Measurements from ENCODE around the gene SYT9. TPM values are rescaled to one million over a fixed set of nuclear protein-coding genes. Genes with fewer than 3 reads are reported as not detected.

Gene SYT9
- total and polyA plus RNA-seq, 2 donors (not counting 1 experiment from before 2014, with no cell fraction given) = not detected

DNA sequence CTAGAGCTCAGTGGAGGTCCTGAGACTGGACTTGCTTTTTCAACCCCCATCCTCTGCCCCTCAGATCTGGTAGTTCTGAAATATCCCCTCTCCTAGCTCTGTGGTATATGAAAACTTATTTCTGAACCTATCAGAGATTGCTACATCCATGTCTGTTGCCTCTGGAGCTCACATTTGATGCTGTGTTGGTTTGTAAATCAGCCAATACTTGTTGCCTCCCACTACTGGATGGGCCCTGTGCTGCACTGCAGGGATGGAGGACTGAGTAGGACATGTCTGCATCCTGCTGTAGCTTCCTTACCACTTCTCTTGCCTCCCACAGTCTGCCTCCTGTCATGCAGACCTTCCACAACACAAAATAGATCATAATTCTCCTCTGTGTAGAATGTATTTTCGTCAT, 238.8 kb downstream of the SYT9 start:
- POLR2A ChIA-PET = no interaction called here
- no peaks in the 10 kb centered on the region for H4K20me1 ChIP-seq (ENCODE audit: control insufficient read depth, insufficient read depth, low read length, poor library complexity, severe bottlenecking)
- Mint-ChIP-seq H3K9me3 (ENCODE audit: insufficient read depth) (no peaks in the 10 kb centered on the region), H3K4me1 (peaks cover 33% of the 10 kb centered on the region), H3K4me3 (no peak overlapping the region), H3K27me3 (no peaks in the 10 kb centered on the region), H3K27ac (no peak overlapping the region)
- WGBS (ENCODE audit: insufficient coverage) = no CpG with 5 or more reads among the region's 1 CpG
- no peak overlapping the region for H3K4me2 ChIP-seq (replicated peaks; ENCODE audit: low read depth, low read length, poor library complexity, severe bottlenecking)
- peaks cover 30 to 34% of the 10 kb centered on the region in 2 donors for H3K4me1 ChIP-seq (ENCODE audit: control insufficient read depth in 2 of 2, insufficient read depth in 2 of 2, low read length in 2 of 2)
- no peak overlapping the region for H3K4me3 ChIP-seq (ENCODE audit: control extremely low read depth in 1 of 5, extremely low read depth in 1 of 5, insufficient read depth in 1 of 5, low read depth in 2 of 5, low read length in 4 of 5)
- intact Hi-C loops (cut with micrococcal nuclease) = no loop called here
- no peaks in the 10 kb centered on the region for H3K36me3 ChIP-seq (replicated peaks in 1 of 2; ENCODE audit: control extremely low read depth in 1 of 2, control insufficient read depth in 1 of 2, extremely low read depth in 1 of 2, insufficient read depth in 2 of 2, low read length in 1 of 2)
- no peak for TF ChIP-seq EZH2 (IDR thresholded peaks at IDR 0.05; ENCODE audit: borderline replicate concordance, insufficient read depth, low read depth, low read length, poor library complexity, severe bottlenecking)
- TF ChIP-seq, protein P1, sequence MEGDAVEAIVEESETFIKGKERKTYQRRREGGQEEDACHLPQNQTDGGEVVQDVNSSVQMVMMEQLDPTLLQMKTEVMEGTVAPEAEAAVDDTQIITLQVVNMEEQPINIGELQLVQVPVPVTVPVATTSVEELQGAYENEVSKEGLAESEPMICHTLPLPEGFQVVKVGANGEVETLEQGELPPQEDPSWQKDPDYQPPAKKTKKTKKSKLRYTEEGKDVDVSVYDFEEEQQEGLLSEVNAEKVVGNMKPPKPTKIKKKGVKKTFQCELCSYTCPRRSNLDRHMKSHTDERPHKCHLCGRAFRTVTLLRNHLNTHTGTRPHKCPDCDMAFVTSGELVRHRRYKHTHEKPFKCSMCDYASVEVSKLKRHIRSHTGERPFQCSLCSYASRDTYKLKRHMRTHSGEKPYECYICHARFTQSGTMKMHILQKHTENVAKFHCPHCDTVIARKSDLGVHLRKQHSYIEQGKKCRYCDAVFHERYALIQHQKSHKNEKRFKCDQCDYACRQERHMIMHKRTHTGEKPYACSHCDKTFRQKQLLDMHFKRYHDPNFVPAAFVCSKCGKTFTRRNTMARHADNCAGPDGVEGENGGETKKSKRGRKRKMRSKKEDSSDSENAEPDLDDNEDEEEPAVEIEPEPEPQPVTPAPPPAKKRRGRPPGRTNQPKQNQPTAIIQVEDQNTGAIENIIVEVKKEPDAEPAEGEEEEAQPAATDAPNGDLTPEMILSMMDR (IDR thresholded peaks at IDR 0.05) = no peak
- no peak for DNase-seq
- peaks cover 13% of the 10 kb centered on the region for H3K79me2 ChIP-seq (ENCODE audit: control insufficient read depth, insufficient read depth, low read length)
- H3K9ac ChIP-seq (ENCODE audit: low read length) = no peak overlapping the region
- ATAC-seq (ENCODE audit: low read depth) = no peak
- no peaks in the 10 kb centered on the region for H3K27me3 ChIP-seq (replicated peaks in 1 of 4; ENCODE audit: control extremely low read depth in 1 of 4, control insufficient read depth in 3 of 4, insufficient read depth in 4 of 4, low read length in 3 of 4)
- no peak overlapping the region for H2AFZ ChIP-seq (ENCODE audit: insufficient read depth, low read depth, low read length, poor library complexity, severe bottlenecking)
- CTCF ChIA-PET = interaction anchor here (0.9 to 2.8 kb wide), 4 partner anchors 16 to 48 kb away, joined by 3 to 7 read pairs (median 4); no protein-coding TSS in a partner anchor
- no peak overlapping the region for H3K27ac ChIP-seq (ENCODE audit: low read length in 2 of 2)
- no peaks in the 10 kb centered on the region for H3K9me3 ChIP-seq (ENCODE audit: control extremely low read depth in 1 of 3, control insufficient read depth in 2 of 3, insufficient read depth in 1 of 3, low read length in 2 of 3)

DNA sequence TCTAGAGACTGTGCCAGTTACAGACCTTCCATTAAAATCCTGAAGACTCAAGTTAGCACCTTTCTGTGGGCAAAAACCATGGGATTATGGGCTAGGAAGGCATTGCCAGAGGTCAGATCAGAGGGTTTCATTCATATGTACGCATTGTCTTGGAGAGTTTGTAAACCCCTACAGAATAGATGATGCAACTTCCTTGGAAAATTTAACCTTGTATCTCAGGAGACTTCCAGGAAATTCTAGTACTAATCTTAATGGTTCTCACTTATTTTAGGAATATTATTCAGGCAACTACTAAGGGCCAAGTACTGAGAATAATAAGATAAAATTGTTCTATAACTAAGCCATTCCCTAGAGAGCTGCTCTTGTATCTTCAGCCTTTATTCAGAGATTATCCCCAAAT, 240.5 kb downstream of the SYT9 start:
- no peak for ATAC-seq (ENCODE audit: low read depth)
- Mint-ChIP-seq H3K9me3 (ENCODE audit: insufficient read depth) (no peaks in the 10 kb centered on the region), H3K4me1 (peaks cover 47% of the 10 kb centered on the region), H3K27ac (no peak overlapping the region), H3K4me3 (no peak overlapping the region), H3K27me3 (no peaks in the 10 kb centered on the region)
- peaks cover 13% of the 10 kb centered on the region for H3K79me2 ChIP-seq (ENCODE audit: control insufficient read depth, insufficient read depth, low read length)
- H3K9ac ChIP-seq (ENCODE audit: low read length) = no peak overlapping the region
- peaks cover 47 to 51% of the 10 kb centered on the region in 2 donors for H3K4me1 ChIP-seq (ENCODE audit: control insufficient read depth in 2 of 2, insufficient read depth in 2 of 2, low read length in 2 of 2)
- intact Hi-C loops (cut with micrococcal nuclease) = no loop called here
- WGBS (ENCODE audit: insufficient coverage) = no CpG with 5 or more reads among the region's 1 CpG
- no peak overlapping the region for H3K4me3 ChIP-seq (ENCODE audit: control extremely low read depth in 1 of 5, extremely low read depth in 1 of 5, insufficient read depth in 1 of 5, low read depth in 2 of 5, low read length in 4 of 5)
- peak overlapping the region; percentile 4 for H3K4me2 ChIP-seq (replicated peaks; ENCODE audit: low read depth, low read length, poor library complexity, severe bottlenecking)
- ChIA-PET CTCF (no interaction called here), POLR2A (no interaction called here)
- H4K20me1 ChIP-seq (ENCODE audit: control insufficient read depth, insufficient read depth, low read length, poor library complexity, severe bottlenecking) = no peaks in the 10 kb centered on the region
- H3K27me3 ChIP-seq (replicated peaks in 1 of 4; ENCODE audit: control extremely low read depth in 1 of 4, control insufficient read depth in 3 of 4, insufficient read depth in 4 of 4, low read length in 3 of 4) = no peaks in the 10 kb centered on the region
- TF ChIP-seq, protein P1 (IDR thresholded peaks at IDR 0.05) = no peak
- no peak for TF ChIP-seq EZH2 (IDR thresholded peaks at IDR 0.05; ENCODE audit: borderline replicate concordance, insufficient read depth, low read depth, low read length, poor library complexity, severe bottlenecking)
- no peak overlapping the region for H3K27ac ChIP-seq (ENCODE audit: low read length in 2 of 2)
- H2AFZ ChIP-seq (ENCODE audit: insufficient read depth, low read depth, low read length, poor library complexity, severe bottlenecking) = no peak overlapping the region
- DNase-seq = no peak
- H3K9me3 ChIP-seq (ENCODE audit: control extremely low read depth in 1 of 3, control insufficient read depth in 2 of 3, insufficient read depth in 1 of 3, low read length in 2 of 3) = no peaks in the 10 kb centered on the region
- no peaks in the 10 kb centered on the region for H3K36me3 ChIP-seq (replicated peaks in 1 of 2; ENCODE audit: control extremely low read depth in 1 of 2, control insufficient read depth in 1 of 2, extremely low read depth in 1 of 2, insufficient read depth in 2 of 2, low read length in 1 of 2)

All from B cell (primary cell).